ENCODE results near the gene AKAP9. TPM values are rescaled to one million over a fixed set of nuclear protein-coding genes. Genes with fewer than 3 reads are reported as not detected.
"Not testable (repeated sequence)": the region's sequence is repeated elsewhere in the genome, so short reads cannot be mapped to it uniquely, and the experiment has no call there.

AKAP9 gene
- total and polyA plus RNA-seq, 12 donors = 22.7 to 122 (median 54.0) TPM

DNA sequence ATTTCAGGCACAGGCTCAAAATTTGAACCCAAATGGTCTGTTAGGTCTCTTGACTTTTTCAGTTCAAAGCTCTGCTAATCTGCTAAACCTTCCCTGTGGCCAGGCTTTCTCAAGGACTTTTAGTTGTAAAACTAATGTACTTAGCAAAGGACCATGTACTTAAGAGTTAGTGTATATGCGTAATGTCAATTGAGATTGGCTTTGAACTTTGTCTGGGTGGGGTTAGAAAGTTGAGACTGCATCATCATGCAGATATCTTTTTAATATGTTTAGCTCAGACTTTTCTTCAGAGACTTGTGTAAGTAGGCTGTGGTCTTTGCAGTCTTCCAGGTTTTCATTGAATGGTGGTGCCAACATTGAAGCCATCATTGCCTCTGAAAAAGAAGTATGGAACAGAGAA lies 159.9 kb downstream of the AKAP9 start:
- intact Hi-C loops (cut with DNase I) = no loop called here
- 97 to 100% (median 98%) methylated on average over 1 of the region's 1 CpG for WGBS, 4 donors
- H3K36me3 ChIP-seq (replicated peaks in 1 of 2) = peaks cover 0 to 75% of the 10 kb centered on the region in 2 donors

DNA sequence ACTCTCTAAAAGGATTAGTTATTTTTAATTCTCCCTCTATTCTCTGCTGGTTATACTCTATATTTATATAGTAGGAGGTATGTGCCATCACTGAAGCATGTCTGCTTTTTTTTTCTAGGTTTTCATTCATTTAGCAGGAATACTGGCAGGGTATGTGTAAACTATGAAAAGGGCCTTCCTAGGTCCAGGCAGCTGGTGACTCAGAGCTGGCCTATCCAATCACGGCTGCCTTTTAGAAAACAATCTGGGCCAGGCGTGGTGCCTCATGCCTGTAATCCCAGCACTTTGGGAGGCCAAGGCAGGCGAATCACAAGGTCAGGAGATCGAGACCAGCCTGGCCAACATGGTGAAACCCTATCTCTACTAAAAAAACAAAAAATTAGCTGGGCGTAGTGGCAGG lies 162.2 kb downstream of the AKAP9 start:
- H3K4me3 ChIP-seq; H3K4me1 ChIP-seq (replicated peaks in 1 of 2); DNase-seq; H3K27ac ChIP-seq; H3K27me3 ChIP-seq; intact Hi-C loops (cut with DNase I); H3K9me3 ChIP-seq (replicated peaks in 1 of 3): not testable (repeated sequence)
- peaks cover 0 to 58% of the 10 kb centered on the region in 2 donors for H3K36me3 ChIP-seq (replicated peaks in 1 of 2)
- 74 to 94% (median 86%) methylated on average over 4 to 5 of the region's 5 CpGs for WGBS, 4 donors

More for the DNA sequence above, 159.9 kb downstream of the AKAP9 start:
- Histone ChIP-seq H3K9me3 (replicated peaks in 1 of 3) (no peaks in the 10 kb centered on the region), H3K4me3 (no peak overlapping the region), H3K27ac (no peak overlapping the region), H3K4me1 (replicated peaks in 1 of 2) (no peaks in the 10 kb centered on the region), H3K27me3 (no peaks in the 10 kb centered on the region)
- TF ChIP-seq, protein P1, sequence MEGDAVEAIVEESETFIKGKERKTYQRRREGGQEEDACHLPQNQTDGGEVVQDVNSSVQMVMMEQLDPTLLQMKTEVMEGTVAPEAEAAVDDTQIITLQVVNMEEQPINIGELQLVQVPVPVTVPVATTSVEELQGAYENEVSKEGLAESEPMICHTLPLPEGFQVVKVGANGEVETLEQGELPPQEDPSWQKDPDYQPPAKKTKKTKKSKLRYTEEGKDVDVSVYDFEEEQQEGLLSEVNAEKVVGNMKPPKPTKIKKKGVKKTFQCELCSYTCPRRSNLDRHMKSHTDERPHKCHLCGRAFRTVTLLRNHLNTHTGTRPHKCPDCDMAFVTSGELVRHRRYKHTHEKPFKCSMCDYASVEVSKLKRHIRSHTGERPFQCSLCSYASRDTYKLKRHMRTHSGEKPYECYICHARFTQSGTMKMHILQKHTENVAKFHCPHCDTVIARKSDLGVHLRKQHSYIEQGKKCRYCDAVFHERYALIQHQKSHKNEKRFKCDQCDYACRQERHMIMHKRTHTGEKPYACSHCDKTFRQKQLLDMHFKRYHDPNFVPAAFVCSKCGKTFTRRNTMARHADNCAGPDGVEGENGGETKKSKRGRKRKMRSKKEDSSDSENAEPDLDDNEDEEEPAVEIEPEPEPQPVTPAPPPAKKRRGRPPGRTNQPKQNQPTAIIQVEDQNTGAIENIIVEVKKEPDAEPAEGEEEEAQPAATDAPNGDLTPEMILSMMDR (IDR thresholded peaks at IDR 0.05) = no peak
- TF ChIP-seq POLR2A (IDR thresholded peaks at IDR 0.05) = no peak
- no peak for DNase-seq

DNA sequence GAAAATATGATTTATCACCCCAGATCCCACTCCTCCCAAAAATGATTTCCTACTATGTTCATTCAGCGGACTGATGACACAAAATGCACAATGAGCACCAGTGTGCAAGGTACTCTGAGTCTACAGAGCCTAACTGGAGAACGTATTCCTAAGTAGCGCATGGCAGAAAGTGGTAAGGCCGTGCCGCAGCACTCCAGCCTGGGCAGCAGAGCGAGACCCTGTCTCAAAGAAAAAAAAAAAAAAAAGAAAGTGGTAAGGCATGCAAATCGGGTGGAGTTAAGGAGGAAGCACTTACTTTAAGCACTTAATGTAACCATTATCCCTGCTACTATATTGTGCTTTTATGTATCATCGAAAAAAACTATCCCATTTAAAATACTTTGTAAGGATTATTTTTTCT lies 168.2 kb downstream of the AKAP9 start:
- intact Hi-C loops (cut with DNase I) = no loop called here
- no peak for DNase-seq
- Histone ChIP-seq H3K36me3 (replicated peaks in 1 of 2) (peaks cover 0 to 23% of the 10 kb centered on the region in 2 donors), H3K4me1 (replicated peaks in 1 of 2) (no peaks in the 10 kb centered on the region), H3K27me3 (no peaks in the 10 kb centered on the region), H3K4me3 (no peak overlapping the region), H3K9me3 (replicated peaks in 1 of 3) (no peaks in the 10 kb centered on the region), H3K27ac (no peak overlapping the region)
- TF ChIP-seq, protein P1 (IDR thresholded peaks at IDR 0.05) = no peak
- no peak for TF ChIP-seq POLR2A (IDR thresholded peaks at IDR 0.05)
- WGBS, 4 donors = 94 to 98% (median 95%) methylated on average over 8 of the region's 8 CpGs

DNA sequence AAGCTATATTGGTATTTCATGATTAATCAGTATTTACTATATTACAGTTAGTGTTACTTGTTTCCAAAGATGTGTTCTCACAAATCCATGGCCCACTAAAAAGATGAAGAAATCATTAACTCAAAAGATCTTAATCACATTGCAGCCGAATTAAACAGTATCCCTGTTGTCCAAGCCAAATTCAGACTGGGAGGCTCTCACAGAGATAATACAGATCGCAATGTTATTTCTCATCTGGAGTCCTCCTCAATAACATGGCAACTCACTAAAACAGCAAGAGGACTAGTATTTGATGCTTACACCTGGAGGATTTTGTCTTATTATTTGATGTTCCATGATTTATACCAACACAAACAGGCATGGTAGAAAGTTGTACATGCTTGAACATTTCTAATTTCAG lies 170.2 kb downstream of the AKAP9 start:
- WGBS, 4 donors = 88 to 96% (median 93%) methylated on average over 2 of the region's 2 CpGs
- Histone ChIP-seq H3K4me1 (replicated peaks in 1 of 2) (no peaks in the 10 kb centered on the region), H3K27me3 (no peaks in the 10 kb centered on the region), H3K36me3 (replicated peaks in 1 of 2) (peaks cover 0 to 28% of the 10 kb centered on the region in 2 donors), H3K4me3 (no peak overlapping the region), H3K9me3 (replicated peaks in 1 of 3) (no peaks in the 10 kb centered on the region), H3K27ac (no peak overlapping the region)
- DNase-seq = no peak
- no peak for TF ChIP-seq POLR2A (IDR thresholded peaks at IDR 0.05)
- TF ChIP-seq, protein P1 (IDR thresholded peaks at IDR 0.05) = no peak
- intact Hi-C loops (cut with DNase I) = no loop called here

DNA sequence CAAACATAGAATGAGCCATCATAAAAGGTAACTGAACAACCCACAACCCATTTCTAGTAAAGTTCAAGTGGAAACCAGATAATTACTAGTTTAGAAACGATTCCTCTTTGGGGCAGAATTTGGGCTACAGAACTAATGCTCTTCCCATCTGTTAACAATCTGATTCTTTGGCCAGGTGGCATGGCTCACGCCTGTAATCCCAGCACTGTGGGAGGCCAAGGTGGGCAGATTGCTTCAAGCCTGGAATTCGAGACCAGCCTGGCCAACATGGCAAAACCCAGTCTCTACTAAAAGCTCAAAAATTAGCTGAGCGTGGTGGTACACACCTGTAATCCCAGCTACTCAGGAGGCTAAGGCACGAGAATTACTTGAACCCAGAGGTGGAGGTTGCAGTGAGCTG lies 175.2 kb downstream of the AKAP9 start:
- no peaks in the 10 kb centered on the region for H3K4me1 ChIP-seq (replicated peaks in 1 of 2)
- TF ChIP-seq POLR2A (IDR thresholded peaks at IDR 0.05) = no peak
- TF ChIP-seq, protein P1 (IDR thresholded peaks at IDR 0.05) = no peak
- no peaks in the 10 kb centered on the region for H3K27me3 ChIP-seq
- 91 to 98% (median 95%) methylated on average over 5 of the region's 5 CpGs for WGBS, 4 donors
- no peak overlapping the region for H3K4me3 ChIP-seq
- intact Hi-C loops (cut with DNase I) = no loop called here
- H3K9me3 ChIP-seq (replicated peaks in 1 of 3) = no peaks in the 10 kb centered on the region
- H3K36me3 ChIP-seq (replicated peaks in 1 of 2) = peaks cover 0 to 17% of the 10 kb centered on the region in 2 donors
- DNase-seq = no peak
- H3K27ac ChIP-seq = no peak overlapping the region
